ENCODE measurements around the gene FHAD1. TPM values are rescaled to one million over a fixed set of nuclear protein-coding genes. Genes with fewer than 3 reads are reported as not detected.

The FHAD1 gene
- polyA plus RNA-seq, 1 of the 3 experiments (the other 2 are of a cell fraction): 0.48 TPM

GRCh38 chr1:15206418-15207030 lies 40.5 kb upstream of the FHAD1 start:
- H3K27ac ChIP-seq (ENCODE audit: low read depth in 2 of 2, low read length in 1 of 2): no peak overlapping the region; a peak in 1 of 4 replicates
- H3K4me3 ChIP-seq (ENCODE audit: low read depth in 2 of 2, low read length in 1 of 2): no peak overlapping the region
- POLR2A ChIA-PET: no interaction called here
- no peaks in the 10 kb centered on the region for H3K27me3 ChIP-seq (ENCODE audit: insufficient read depth)
- H4K20me1 ChIP-seq (ENCODE audit: insufficient read depth): 0 out of 2 replicates have a peak, but pooled peaks cover 7% of the 10 kb centered on the region
- no peaks in the 10 kb centered on the region for H3K36me3 ChIP-seq (replicated peaks in 1 of 2; ENCODE audit: control insufficient read depth in 1 of 2, insufficient read depth in 2 of 2, low read length in 1 of 2)
- CTCF ChIA-PET: interaction anchor here (1.0 to 5.0 kb wide), 4 partner anchors 14 to 78 kb away, joined by 4 to 37 read pairs (median 9); partner anchors contain the start of gene TMEM51
- WGBS (ENCODE audit: low lambda C conversion rate): 27% methylated on average over 8 of the region's 8 CpGs
- H3K9ac ChIP-seq: no peak overlapping the region
- no peaks in the 10 kb centered on the region for H3K79me2 ChIP-seq (ENCODE audit: insufficient read depth)
- H3K4me2 ChIP-seq: peak overlapping the region; percentile 59; the same call in 1 of the 2 replicates
- peaks cover 7 to 44% of the 10 kb centered on the region in 2 experiments; a peak in 1 of 4 replicates for H3K4me1 ChIP-seq (ENCODE audit: control insufficient read depth in 1 of 2, insufficient read depth in 2 of 2, low read depth in 1 of 2, low read length in 1 of 2)
- H3K9me2 ChIP-seq: no peaks in the 10 kb centered on the region
- DNase-seq: no peak
- H3F3A ChIP-seq (replicated peaks; ENCODE audit: insufficient read depth): no peaks in the 10 kb centered on the region
- no peak overlapping the region for H2AFZ ChIP-seq (ENCODE audit: low read depth)
- TF ChIP-seq TEAD4 (IDR thresholded peaks at IDR 0.05; ENCODE audit: borderline replicate concordance, insufficient read depth): 0 out of 2 replicates have a peak, but pooled peaks have one; percentile 23
- TF ChIP-seq, protein P1, sequence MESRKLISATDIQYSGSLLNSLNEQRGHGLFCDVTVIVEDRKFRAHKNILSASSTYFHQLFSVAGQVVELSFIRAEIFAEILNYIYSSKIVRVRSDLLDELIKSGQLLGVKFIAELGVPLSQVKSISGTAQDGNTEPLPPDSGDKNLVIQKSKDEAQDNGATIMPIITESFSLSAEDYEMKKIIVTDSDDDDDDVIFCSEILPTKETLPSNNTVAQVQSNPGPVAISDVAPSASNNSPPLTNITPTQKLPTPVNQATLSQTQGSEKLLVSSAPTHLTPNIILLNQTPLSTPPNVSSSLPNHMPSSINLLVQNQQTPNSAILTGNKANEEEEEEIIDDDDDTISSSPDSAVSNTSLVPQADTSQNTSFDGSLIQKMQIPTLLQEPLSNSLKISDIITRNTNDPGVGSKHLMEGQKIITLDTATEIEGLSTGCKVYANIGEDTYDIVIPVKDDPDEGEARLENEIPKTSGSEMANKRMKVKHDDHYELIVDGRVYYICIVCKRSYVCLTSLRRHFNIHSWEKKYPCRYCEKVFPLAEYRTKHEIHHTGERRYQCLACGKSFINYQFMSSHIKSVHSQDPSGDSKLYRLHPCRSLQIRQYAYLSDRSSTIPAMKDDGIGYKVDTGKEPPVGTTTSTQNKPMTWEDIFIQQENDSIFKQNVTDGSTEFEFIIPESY (IDR thresholded peaks at IDR 0.05; ENCODE audit: borderline replicate concordance, low read depth): no peak
- TF ChIP-seq TCF12 (IDR thresholded peaks at IDR 0.05): peak; percentile 83
- TF ChIP-seq JUND (IDR thresholded peaks at IDR 0.05): peak; percentile 35; the same call in 1 of the 2 replicates
- peak; percentile 61; the same call in 1 of the 2 replicates for TF ChIP-seq FOSL2 (IDR thresholded peaks at IDR 0.05; ENCODE audit: borderline replicate concordance, low read depth)
- 0 out of 2 replicates have a peak, but pooled peaks have one; percentile 27 for TF ChIP-seq RXRA (IDR thresholded peaks at IDR 0.05; ENCODE audit: borderline replicate concordance, low read depth)
- TF ChIP-seq RCOR1 (IDR thresholded peaks at IDR 0.05; ENCODE audit: low read length): no peak
- TF ChIP-seq RAD21 (IDR thresholded peaks at IDR 0.05; ENCODE audit: low read length): no peak
- TF ChIP-seq CHD2 (IDR thresholded peaks at IDR 0.05; ENCODE audit: low read length, partially characterized antibody): no peak
- TF ChIP-seq MAX (IDR thresholded peaks at IDR 0.05; ENCODE audit: low read depth): 0 out of 2 replicates have a peak, but pooled peaks have one; percentile 15
- TF ChIP-seq EP300 (IDR thresholded peaks at IDR 0.05; ENCODE audit: borderline replicate concordance in 1 of 2, low read depth in 1 of 2, low read length in 1 of 2): peak in 1 of 2 experiments; percentile 47; a peak in 1 of 4 replicates
- peak; percentile 23; the same call in 1 of the 2 replicates for TF ChIP-seq POLR2AphosphoS5 (IDR thresholded peaks at IDR 0.05; ENCODE audit: low read depth, low read length)
- no peaks in the 10 kb centered on the region for H3K9me3 ChIP-seq

DNA sequence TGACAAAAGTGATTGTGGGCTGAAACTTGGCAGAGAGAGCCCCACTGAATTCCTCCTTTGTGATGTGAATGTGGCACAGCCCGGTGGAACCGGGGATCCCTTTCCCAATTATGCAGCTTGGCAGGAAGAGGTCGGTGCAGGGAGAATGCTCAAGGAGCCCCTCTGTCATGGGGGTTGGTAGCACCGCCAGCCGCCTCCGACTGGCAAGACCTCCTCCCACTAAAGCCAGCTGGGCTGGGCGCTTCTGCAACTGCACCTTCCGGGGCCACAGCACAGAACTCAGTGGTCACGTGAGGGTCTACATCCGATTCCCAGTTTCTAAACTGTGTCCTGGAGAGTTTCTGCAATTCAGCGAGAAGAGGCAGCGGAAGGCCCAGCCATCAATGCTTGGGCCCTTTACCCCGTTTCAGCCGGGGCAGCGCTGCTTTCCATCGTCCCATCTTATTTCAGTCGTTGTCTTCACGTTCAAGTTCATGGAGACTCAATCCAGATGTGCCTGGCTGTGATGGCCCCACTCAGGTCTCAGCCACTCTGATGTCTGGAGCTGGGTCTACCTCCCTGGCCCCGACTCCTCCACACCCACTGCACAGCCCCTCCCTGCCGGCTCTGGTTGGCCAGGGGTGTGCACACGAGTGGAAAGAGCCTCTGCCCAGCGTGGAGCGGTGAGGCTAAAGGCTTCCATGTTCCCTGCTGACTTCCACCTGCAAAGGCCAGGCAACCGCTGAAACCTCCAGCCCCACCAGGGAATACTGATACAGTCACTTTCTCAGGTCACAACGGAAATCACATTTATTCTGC lies 39.8 kb upstream of the FHAD1 start:
- no peaks in the 10 kb centered on the region for H3K79me2 ChIP-seq (ENCODE audit: insufficient read depth)
- no peak overlapping the region for H3K4me3 ChIP-seq (ENCODE audit: low read depth in 2 of 2, low read length in 1 of 2)
- 0 out of 2 replicates have a peak, but pooled peaks cover 7% of the 10 kb centered on the region for H4K20me1 ChIP-seq (ENCODE audit: insufficient read depth)
- DNase-seq: no peak
- ChIA-PET POLR2A (no interaction called here), CTCF (interaction anchor here (2.2 to 5.0 kb wide), 3 partner anchors 13 to 65 kb away, joined by 9 to 37 read pairs (median 9); partner anchors contain the start of gene TMEM51)
- no peak overlapping the region for H3K9ac ChIP-seq
- TF ChIP-seq TCF12 (IDR thresholded peaks at IDR 0.05) (no peak), YY1 (IDR thresholded peaks at IDR 0.05; ENCODE audit: low read depth) (no peak), FOXM1 (IDR thresholded peaks at IDR 0.05; ENCODE audit: low read depth) (no peak), RCOR1 (IDR thresholded peaks at IDR 0.05; ENCODE audit: low read length) (no peak), NRF1 (IDR thresholded peaks at IDR 0.05; ENCODE audit: low read depth, low read length) (no peak), TEAD4 (IDR thresholded peaks at IDR 0.05; ENCODE audit: borderline replicate concordance, insufficient read depth) (no peak), CHD2 (IDR thresholded peaks at IDR 0.05; ENCODE audit: low read length, partially characterized antibody) (no peak), TAF1 (IDR thresholded peaks at IDR 0.05; ENCODE audit: borderline replicate concordance, low read depth, low read length) (no peak), POLR2AphosphoS5 (IDR thresholded peaks at IDR 0.05; ENCODE audit: low read depth, low read length) (no peak), RFX5 (IDR thresholded peaks at IDR 0.05; ENCODE audit: low read length) (no peak), SIN3A (IDR thresholded peaks at IDR 0.05; ENCODE audit: borderline replicate concordance, low read depth, low read length) (no peak), FOXJ3 (CRISPR knock-in tag; IDR thresholded peaks at IDR 0.05) (no peak)
- H3K36me3 ChIP-seq (replicated peaks in 1 of 2; ENCODE audit: control insufficient read depth in 1 of 2, insufficient read depth in 2 of 2, low read length in 1 of 2): no peaks in the 10 kb centered on the region
- peaks cover 7 to 38% of the 10 kb centered on the region in 2 experiments; a peak in 2 of 4 replicates for H3K4me1 ChIP-seq (ENCODE audit: control insufficient read depth in 1 of 2, insufficient read depth in 2 of 2, low read depth in 1 of 2, low read length in 1 of 2)
- no peaks in the 10 kb centered on the region for H3K27me3 ChIP-seq (ENCODE audit: insufficient read depth)
- no peaks in the 10 kb centered on the region for H3K9me2 ChIP-seq
- no peaks in the 10 kb centered on the region for H3K9me3 ChIP-seq
- H2AFZ ChIP-seq (ENCODE audit: low read depth): no peak overlapping the region
- H3F3A ChIP-seq (replicated peaks; ENCODE audit: insufficient read depth): no peaks in the 10 kb centered on the region
- 87% methylated on average over 22 of the region's 25 CpGs for WGBS (ENCODE audit: low lambda C conversion rate)
- H3K4me2 ChIP-seq: peak overlapping the region; percentile 59; the same call in 1 of the 2 replicates
- H3K27ac ChIP-seq (ENCODE audit: low read depth in 2 of 2, low read length in 1 of 2): no peak overlapping the region; a peak in 1 of 4 replicates

Measured in SK-N-SH (cell line).